ENCODE results near the gene WDR37.

Gene WDR37

GRCh38 chr10:1162481-1163203 lies 106.5 kb downstream of the WDR37 start:
- TF ChIP-seq TAF1 (IDR thresholded peaks at IDR 0.05; ENCODE audit: low read depth) (no peak), TCF12 (IDR thresholded peaks at IDR 0.05; ENCODE audit: low read depth) (no peak), NFIC (IDR thresholded peaks at IDR 0.05) (no peak), FOXM1 (IDR thresholded peaks at IDR 0.05; ENCODE audit: borderline replicate concordance, low read depth) (no peak), TEAD4 (IDR thresholded peaks at IDR 0.05) (no peak), EP300 (IDR thresholded peaks at IDR 0.05; ENCODE audit: borderline replicate concordance) (no peak), REST (IDR thresholded peaks at IDR 0.05; ENCODE audit: low read depth) (no peak), YY1 (IDR thresholded peaks at IDR 0.05; ENCODE audit: low read depth) (no peak), EGR1 (IDR thresholded peaks at IDR 0.05) (no peak), ZBTB7A (IDR thresholded peaks at IDR 0.05; ENCODE audit: low read depth) (no peak), RAD21 (IDR thresholded peaks at IDR 0.05; ENCODE audit: low read depth) (no peak), CREB1 (IDR thresholded peaks at IDR 0.05; ENCODE audit: low read depth) (no peak), CEBPB (IDR thresholded peaks at IDR 0.05) (no peak), USF1 (IDR thresholded peaks at IDR 0.05) (no peak), MAX (IDR thresholded peaks at IDR 0.05) (no peak)

- TF ChIP-seq USF1 (IDR thresholded peaks at IDR 0.05): no peak
- no peak for TF ChIP-seq MAX (IDR thresholded peaks at IDR 0.05)
- TF ChIP-seq REST (IDR thresholded peaks at IDR 0.05; ENCODE audit: low read depth): no peak
- no peak for TF ChIP-seq CREB1 (IDR thresholded peaks at IDR 0.05; ENCODE audit: low read depth)
- TF ChIP-seq NFIC (IDR thresholded peaks at IDR 0.05): no peak
- TF ChIP-seq EGR1 (IDR thresholded peaks at IDR 0.05): no peak
- no peak for TF ChIP-seq CEBPB (IDR thresholded peaks at IDR 0.05)
- no peak for TF ChIP-seq TCF12 (IDR thresholded peaks at IDR 0.05; ENCODE audit: low read depth)
- TF ChIP-seq ZBTB7A (IDR thresholded peaks at IDR 0.05; ENCODE audit: low read depth): no peak
- TF ChIP-seq EP300 (IDR thresholded peaks at IDR 0.05; ENCODE audit: borderline replicate concordance): no peak
Measured at GRCh38 chr10:1163204-1163660, 107.0 kb downstream of the WDR37 start.

- TF ChIP-seq FOXM1 (IDR thresholded peaks at IDR 0.05; ENCODE audit: borderline replicate concordance, low read depth): no peak
- no peak for TF ChIP-seq TCF12 (IDR thresholded peaks at IDR 0.05; ENCODE audit: low read depth)
- no peak for TF ChIP-seq EP300 (IDR thresholded peaks at IDR 0.05; ENCODE audit: borderline replicate concordance)
- no peak for TF ChIP-seq RAD21 (IDR thresholded peaks at IDR 0.05; ENCODE audit: low read depth)
- no peak for TF ChIP-seq CREB1 (IDR thresholded peaks at IDR 0.05; ENCODE audit: low read depth)
Measured at GRCh38 chr10:1163831-1164230, 107.6 kb downstream of the WDR37 start.

GRCh38 chr10:1166101-1166827 lies 110.1 kb downstream of the WDR37 start:
- no peak for TF ChIP-seq REST (IDR thresholded peaks at IDR 0.05; ENCODE audit: low read depth)
- TF ChIP-seq USF1 (IDR thresholded peaks at IDR 0.05): no peak
- TF ChIP-seq FOXM1 (IDR thresholded peaks at IDR 0.05; ENCODE audit: borderline replicate concordance, low read depth): no peak
- TF ChIP-seq MAX (IDR thresholded peaks at IDR 0.05): no peak
- no peak for TF ChIP-seq EP300 (IDR thresholded peaks at IDR 0.05; ENCODE audit: borderline replicate concordance)
- TF ChIP-seq EGR1 (IDR thresholded peaks at IDR 0.05): no peak
- TF ChIP-seq TAF1 (IDR thresholded peaks at IDR 0.05; ENCODE audit: low read depth): no peak
- no peak for TF ChIP-seq TCF12 (IDR thresholded peaks at IDR 0.05; ENCODE audit: low read depth)

All from Ishikawa (cell line).